Spleen (tissue), 11 donors: ENCODE data around the gene C10orf105. TPM values are rescaled to one million over a fixed set of nuclear protein-coding genes. Genes with fewer than 3 reads are reported as not detected.
A peak's percentile ranks its signal among the peaks of the same experiment; 100 is the strongest.

Source experiments
- DNase-seq: peaks from one replicate; pipeline ENCODE4 v3.0.0-alpha.2; 2020
- H3K27ac ChIP-seq, 8 donors: fragments of 200-600 bp; sonication (generic) in 7 of 8; 1 replicate in 4 of 8; 2 replicates in 4 of 8; pipeline versions ENCODE4 v1.5.0 to v1.8.0; 2016 to 2021; ENCODE audit warnings: inconsistent platforms in 4 of 8, mild to moderate bottlenecking in 4 of 8, moderate library complexity in 1 of 8
- H3K27me3 ChIP-seq, 7 donors: fragments of 200-600 bp; sonication (generic) in 6 of 7; replicated peaks in 1 of 7; 1 replicate in 4 of 7; 2 replicates in 3 of 7; pipeline versions ENCODE4 v1.5.0 to v1.8.0; 2016 to 2021; ENCODE audit warnings: inconsistent platforms in 3 of 7, mild to moderate bottlenecking in 1 of 7
- H3K36me3 ChIP-seq, 6 donors: fragments of 200-600 bp; sonication (generic) in 5 of 6; 1 replicate in 4 of 6; 2 replicates in 2 of 6; pipeline versions ENCODE4 v1.5.0 to v1.8.0; 2016 to 2021; ENCODE audit warnings: inconsistent platforms in 2 of 6
- H3K4me1 ChIP-seq, 6 donors: fragments of 200-600 bp; sonication (generic) in 5 of 6; 1 replicate in 3 of 6; 2 replicates in 3 of 6; pipeline versions ENCODE4 v1.5.0 to v1.8.0; 2016 to 2021; ENCODE audit warnings: inconsistent platforms in 3 of 6
- H3K4me3 ChIP-seq, 8 donors: fragments of 200-600 bp; sonication (generic) in 7 of 8; 1 replicate in 4 of 8; 2 replicates in 4 of 8; pipeline versions ENCODE4 v1.5.0 to v1.8.0; 2016 to 2021; ENCODE audit warnings: inconsistent platforms in 4 of 8, mild to moderate bottlenecking in 4 of 8, moderate library complexity in 2 of 8
- H3K9me3 ChIP-seq, 8 donors: fragments of 200-600 bp; sonication (generic) in 7 of 8; 1 replicate in 4 of 8; 2 replicates in 4 of 8; pipeline versions ENCODE4 v1.5.0 to v1.8.0; 2016 to 2021; ENCODE audit warnings: inconsistent platforms in 4 of 8
- CTCF ChIP-seq, 11 experiments: fragments of 200-600 bp in 7 of 11; fragments of 450-650 bp in 4 of 11; sonication (generic) in 4 of 11; IDR thresholded peaks in 8 of 11; conservative IDR thresholded peaks in 3 of 11; 1 replicate in 7 of 11; 2 replicates in 4 of 11; pipeline versions ENCODE4 v1.4.0 to v1.8.0; 2016 to 2021; ENCODE audit warnings: antibody characterized with exemption in 11 of 11, inconsistent platforms in 4 of 11, mild to moderate bottlenecking in 1 of 11
- POLR2A ChIP-seq, 3 donors: fragments of 450-650 bp; IDR thresholded peaks; one replicate each; pipeline ENCODE4 v1.5.1; 2017; ENCODE audit warnings: antibody characterized with exemption in 3 of 3, mild to moderate bottlenecking in 1 of 3
- POLR2AphosphoS5 ChIP-seq, 3 donors: sonication (generic); formaldehyde crosslinking; IDR thresholded peaks; one replicate each; pipeline ENCODE4 v1.5.1; 2017; ENCODE audit warnings: antibody characterized with exemption in 3 of 3
- WGBS, 5 donors: extraction: QIAGEN DNeasy Blood & Tissue Kit in 3 of 5; methylation state at CpG; one replicate each; pipeline versions ENCODE4 v1.1.5 to v1.1.7; 2013 to 2018; 5-methylcytosine and 5-hydroxymethylcytosine counted together
- intact Hi-C: fragments of 100-400 bp; cut with DNase I; formaldehyde crosslinking; loops from one replicate; pipeline ENCODE4 v1.15.0; 2023; ENCODE audit warnings: low total_unique reads
- polyA plus RNA-seq, 3 donors: library from polyadenylated mRNA; stranded (reverse); fragments of 200-250 nt; gene quantifications; one replicate each; pipeline ENCODE4 v1.2.1, GENCODE V29; 2013
- total RNA-seq, 7 donors: library from RNA; depleted of rRNA in 3 of 7; stranded (reverse); fragments of >200 nt in 3 of 7; fragmentation: NEBNext Ultra II Directional in 4 of 7; extraction: Animal tissue kit (Norgen Biotek cat#: 25700) in 4 of 7; gene quantifications; one replicate each; pipeline versions ENCODE4 v1.1.0 to v1.2.1, GENCODE V29; 2016 to 2021
- donor health status: healthy with polysubstance abuse.
- donor health status: DM: no; HTN: no; CAD: no; lungs with moderate emphysema.
- donor health status: DM: no; HTN: no; CAD: no.
- donor health status: Bipolar disorder and iron deficiency.
- donor health status: healthy.
- donor health status: DM: no; HTN: no; CAD: no.
- donor health status: DM: yes; HTN: yes; CAD: no.

Gene C10orf105
- total and polyA plus RNA-seq, 10 donors, result 0.08 to 4.4 (median 2.6) TPM

- Histone ChIP-seq H3K4me3 (no peak overlapping the region), H3K27ac (no peak overlapping the region), H3K4me1 (peaks cover 0 to 6% (median 2%) of the 10 kb centered on the region in 6 donors), H3K36me3 (no peaks in the 10 kb centered on the region), H3K27me3 (no peaks in the 10 kb centered on the region), H3K9me3 (peaks cover 0 to 5% (median 0%) of the 10 kb centered on the region in 8 donors)
- WGBS, 5 donors, result 83 to 93% (median 91%) methylated on average over 13 of the region's 13 CpGs
- TF ChIP-seq POLR2A (IDR thresholded peaks at IDR 0.05) (no peak), CTCF (IDR thresholded peaks at IDR 0.05 in 8 of 11, conservative IDR thresholded peaks at IDR 0.05 in 3 of 11) (no peak), POLR2AphosphoS5 (IDR thresholded peaks at IDR 0.05) (no peak)
- intact Hi-C loops, result no loop called here
- DNase-seq, result no peak
Measured at GRCh38 chr10:71685554-71686232, 33.9 kb downstream of the C10orf105 start.

GRCh38 chr10:71684356-71685173 is 35.0 kb downstream of the C10orf105 start:
- Histone ChIP-seq H3K27me3 (no peaks in the 10 kb centered on the region), H3K4me3 (no peak overlapping the region), H3K4me1 (peaks cover 0 to 9% (median 2%) of the 10 kb centered on the region in 6 donors), H3K9me3 (peaks cover 0 to 5% (median 0%) of the 10 kb centered on the region in 8 donors), H3K36me3 (no peaks in the 10 kb centered on the region), H3K27ac (no peak overlapping the region)
- intact Hi-C loops, result no loop called here
- no peak for DNase-seq
- 81 to 89% (median 81%) methylated on average over 7 of the region's 7 CpGs for WGBS, 5 donors
- TF ChIP-seq POLR2AphosphoS5 (IDR thresholded peaks at IDR 0.05) (no peak), CTCF (IDR thresholded peaks at IDR 0.05 in 8 of 11, conservative IDR thresholded peaks at IDR 0.05 in 3 of 11) (peak in 1 of 11 experiments; percentile 9)

GRCh38 chr10:71683301-71683700 is 36.3 kb downstream of the C10orf105 start:
- Histone ChIP-seq H3K36me3 (no peaks in the 10 kb centered on the region), H3K4me1 (peaks cover 0 to 16% (median 2%) of the 10 kb centered on the region in 6 donors), H3K9me3 (peaks cover 0 to 3% (median 0%) of the 10 kb centered on the region in 8 donors), H3K27me3 (no peaks in the 10 kb centered on the region), H3K27ac (no peak overlapping the region), H3K4me3 (no peak overlapping the region)
- DNase-seq, result no peak
- intact Hi-C loops, result no loop called here
- TF ChIP-seq CTCF (IDR thresholded peaks at IDR 0.05 in 8 of 11, conservative IDR thresholded peaks at IDR 0.05 in 3 of 11) (no peak), POLR2A (IDR thresholded peaks at IDR 0.05) (no peak), POLR2AphosphoS5 (IDR thresholded peaks at IDR 0.05) (no peak)
- 86 to 92% (median 89%) methylated on average over 7 of the region's 7 CpGs for WGBS, 5 donors

- no peak overlapping the region for H3K4me3 ChIP-seq
- H3K36me3 ChIP-seq, result no peaks in the 10 kb centered on the region
- no peak overlapping the region for H3K27ac ChIP-seq
- DNase-seq, result no peak
- no peak for TF ChIP-seq POLR2A (IDR thresholded peaks at IDR 0.05)
- no peak for TF ChIP-seq POLR2AphosphoS5 (IDR thresholded peaks at IDR 0.05)
- TF ChIP-seq CTCF (IDR thresholded peaks at IDR 0.05 in 8 of 11, conservative IDR thresholded peaks at IDR 0.05 in 3 of 11), result no peak
- no peaks in the 10 kb centered on the region for H3K9me3 ChIP-seq
- peaks cover 0 to 16% (median 2%) of the 10 kb centered on the region in 6 donors for H3K4me1 ChIP-seq
- WGBS, 5 donors, result 89 to 97% (median 92%) methylated on average over 5 of the region's 5 CpGs
- H3K27me3 ChIP-seq, result no peaks in the 10 kb centered on the region
- intact Hi-C loops, result no loop called here
Measured at GRCh38 chr10:71681977-71682376, 37.6 kb downstream of the C10orf105 start.
